ENCODE data around the gene CCNL2. TPM values are rescaled to one million over a fixed set of nuclear protein-coding genes. Genes with fewer than 3 reads are reported as not detected.

Gene CCNL2
- total and polyA plus RNA-seq, 2 of the 13 experiments (the other 11 are each of a cell fraction or from before 2014, with no cell fraction given): 105 to 340 TPM

- peak; percentile 93; the same call in 1 of the 2 replicates for TF ChIP-seq THAP9 (CRISPR knock-in tag; IDR thresholded peaks at IDR 0.05; ENCODE audit: borderline replicate concordance)
- peak; percentile 95 for TF ChIP-seq PCBP1 (IDR thresholded peaks at IDR 0.05; ENCODE audit: borderline replicate concordance, low read depth, low read length)
- TF ChIP-seq MAZ (IDR thresholded peaks at IDR 0.05; ENCODE audit: borderline replicate concordance, low read depth, low read length): peak; percentile 32; the same call in 1 of the 2 replicates
- TF ChIP-seq MAZ (CRISPR knock-in tag; IDR thresholded peaks at IDR 0.05; ENCODE audit: low read depth): peak; percentile 80
- peak; percentile 94 for TF ChIP-seq KMT2B (CRISPR knock-in tag; IDR thresholded peaks at IDR 0.05)
- TF ChIP-seq, protein P1, sequence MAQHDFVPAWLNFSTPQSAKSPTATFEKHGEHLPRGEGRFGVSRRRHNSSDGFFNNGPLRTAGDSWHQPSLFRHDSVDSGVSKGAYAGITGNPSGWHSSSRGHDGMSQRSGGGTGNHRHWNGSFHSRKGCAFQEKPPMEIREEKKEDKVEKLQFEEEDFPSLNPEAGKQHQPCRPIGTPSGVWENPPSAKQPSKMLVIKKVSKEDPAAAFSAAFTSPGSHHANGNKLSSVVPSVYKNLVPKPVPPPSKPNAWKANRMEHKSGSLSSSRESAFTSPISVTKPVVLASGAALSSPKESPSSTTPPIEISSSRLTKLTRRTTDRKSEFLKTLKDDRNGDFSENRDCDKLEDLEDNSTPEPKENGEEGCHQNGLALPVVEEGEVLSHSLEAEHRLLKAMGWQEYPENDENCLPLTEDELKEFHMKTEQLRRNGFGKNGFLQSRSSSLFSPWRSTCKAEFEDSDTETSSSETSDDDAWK (CRISPR knock-in tag; IDR thresholded peaks at IDR 0.05): no peak
- TF ChIP-seq SMARCE1 (IDR thresholded peaks at IDR 0.05; ENCODE audit: borderline replicate concordance): no peak
- TF ChIP-seq TEF (CRISPR knock-in tag; IDR thresholded peaks at IDR 0.05): no peak
- peak; percentile 69; the same call in 1 of the 2 replicates for TF ChIP-seq ZNF138 (CRISPR knock-in tag; IDR thresholded peaks at IDR 0.05; ENCODE audit: low read depth)
- TF ChIP-seq SIX4 (CRISPR knock-in tag; IDR thresholded peaks at IDR 0.05): peak; percentile 73
- TF ChIP-seq, protein P2, sequence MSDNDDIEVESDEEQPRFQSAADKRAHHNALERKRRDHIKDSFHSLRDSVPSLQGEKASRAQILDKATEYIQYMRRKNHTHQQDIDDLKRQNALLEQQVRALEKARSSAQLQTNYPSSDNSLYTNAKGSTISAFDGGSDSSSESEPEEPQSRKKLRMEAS (IDR thresholded peaks at IDR 0.05): no peak
- peak; percentile 67; the same call in 1 of the 2 replicates for TF ChIP-seq ZNF431 (CRISPR knock-in tag; IDR thresholded peaks at IDR 0.05; ENCODE audit: borderline replicate concordance, low read depth)
- TF ChIP-seq ZNF10 (CRISPR knock-in tag; IDR thresholded peaks at IDR 0.05; ENCODE audit: borderline replicate concordance, low read depth): no peak
- TF ChIP-seq ZNF570 (CRISPR knock-in tag; IDR thresholded peaks at IDR 0.05; ENCODE audit: borderline replicate concordance): no peak
- peak; percentile 70; the same call in 1 of the 2 replicates for TF ChIP-seq NKX3-1 (CRISPR knock-in tag; IDR thresholded peaks at IDR 0.05)
- peak; percentile 92 for TF ChIP-seq ASH2L (IDR thresholded peaks at IDR 0.05; ENCODE audit: insufficient read length, low read depth, low read length)
- no peak for TF ChIP-seq NONO (IDR thresholded peaks at IDR 0.05)
- peak; percentile 97 for TF ChIP-seq NONO (CRISPR knock-in tag; conservative IDR thresholded peaks at IDR 0.05)
Observed at GRCh38 chr1:1406821-1407635, 7.9 kb upstream of the CCNL2 start, which contains the start of gene MRPL20 (continued).
